GM23338 (cell line): Measurements from ENCODE around the gene EARS2. TPM values are rescaled to one million over a fixed set of nuclear protein-coding genes. Genes with fewer than 3 reads are reported as not detected.

Experiments
- ATAC-seq: fragments of 200-7000 bp; cut with Tn5 transposase; 3 replicates; pipeline ENCODE4 v1.9.1; 2020
- DNase-seq: peaks from one replicate; pipeline ENCODE4 v3.0.0-alpha.2; 2015; ENCODE audit warnings: low spot score
- H2AFZ ChIP-seq: fragments of 200-600 bp; sonication (generic); 2 replicates; pipeline ENCODE4 v1.8.0; 2016; ENCODE audit warnings: antibody characterized with exemption, mild to moderate bottlenecking, moderate library complexity
- H3F3A ChIP-seq: fragments of 200-600 bp; sonication (generic); replicated peaks from 2 replicates; pipeline ENCODE4 v1.8.0; 2017; ENCODE audit warnings: antibody characterized with exemption, mixed run types, low read depth
- H3K27ac ChIP-seq: fragments of 200-600 bp; sonication (generic); 2 replicates; pipeline ENCODE4 v1.6.1; 2016; ENCODE audit warnings: low read depth
- H3K27me3 ChIP-seq: fragments of 200-600 bp; sonication (generic); 2 replicates; pipeline ENCODE4 v1.8.0; 2016; ENCODE audit warnings: mild to moderate bottlenecking, mixed run types, moderate library complexity; ENCODE audit not compliant: insufficient read depth
- H3K36me3 ChIP-seq: fragments of 200-600 bp; sonication (generic); 2 replicates; pipeline ENCODE4 v1.8.0; 2016; ENCODE audit warnings: mild to moderate bottlenecking; ENCODE audit not compliant: insufficient read depth
- H3K4me1 ChIP-seq: fragments of 200-600 bp; sonication (generic); 2 replicates; pipeline ENCODE4 v1.8.0; 2016; ENCODE audit warnings: mild to moderate bottlenecking, moderate library complexity; ENCODE audit not compliant: insufficient read depth
- H3K4me2 ChIP-seq: fragments of 200-600 bp; sonication (generic); 2 replicates; pipeline ENCODE4 v1.7.1; 2017; ENCODE audit warnings: mixed run types
- H3K4me3 ChIP-seq: fragments of 200-600 bp; sonication (generic); 2 replicates; pipeline ENCODE4 v1.6.1; 2016; ENCODE audit warnings: mixed run types
- H3K79me2 ChIP-seq: fragments of 200-600 bp; sonication (generic); replicated peaks from 2 replicates; pipeline ENCODE4 v1.8.0; 2017; ENCODE audit warnings: mild to moderate bottlenecking; ENCODE audit not compliant: insufficient read depth
- H3K9me2 ChIP-seq: fragments of 200-600 bp; sonication (generic); 2 replicates; pipeline ENCODE4 v1.8.0; 2017; ENCODE audit not compliant: insufficient read depth
- H4K20me1 ChIP-seq: fragments of 200-600 bp; sonication (generic); replicated peaks from 2 replicates; pipeline ENCODE4 v1.8.0; 2017; ENCODE audit warnings: mild to moderate bottlenecking; ENCODE audit not compliant: insufficient read depth
- H3K27ac Mint-ChIP-seq: 2 replicates; pipeline ENCODE4 v1.8.0; 2020; ENCODE audit warnings: inconsistent platforms, mild to moderate bottlenecking, moderate library complexity, mixed read lengths
- H3K27me3 Mint-ChIP-seq: 3 replicates; pipeline ENCODE4 v1.8.0; 2022; ENCODE audit warnings: low read depth, mild to moderate bottlenecking, moderate library complexity, mixed read lengths, inconsistent platforms; ENCODE audit not compliant: insufficient read depth, poor library complexity
- H3K36me3 Mint-ChIP-seq: 3 replicates; pipeline ENCODE4 v1.8.0; 2021; ENCODE audit warnings: low read depth, mild to moderate bottlenecking, inconsistent platforms, moderate library complexity, mixed read lengths
- H3K4me1 Mint-ChIP-seq: 3 replicates; pipeline ENCODE4 v1.8.0; 2020; ENCODE audit warnings: mild to moderate bottlenecking, inconsistent platforms, mixed read lengths
- H3K4me3 Mint-ChIP-seq: 3 replicates; pipeline ENCODE4 v1.8.0; 2021; ENCODE audit warnings: moderate library complexity, mild to moderate bottlenecking, inconsistent platforms, mixed read lengths
- H3K9me3 Mint-ChIP-seq: 3 replicates; pipeline ENCODE4 v1.8.0; 2020; ENCODE audit warnings: moderate library complexity, mild to moderate bottlenecking, inconsistent platforms, mixed read lengths
- CREB1 ChIP-seq: fragments of 250-450 bp; sonication (Bioruptor Pico); IDR thresholded peaks from 2 replicates; pipeline ENCODE4 v1.5.0; 2020; ENCODE audit warnings: low read depth, mild to moderate bottlenecking, moderate library complexity
- EZH2 ChIP-seq: fragments of 200-600 bp; sonication (generic); IDR thresholded peaks from one replicate; pipeline ENCODE4 v1.8.0; 2017; ENCODE audit warnings: antibody characterized with exemption, mild to moderate bottlenecking, low read depth; ENCODE audit not compliant: unreplicated experiment
- EZH2phosphoT487 ChIP-seq: fragments of 200-600 bp; sonication (generic); IDR thresholded peaks from one replicate; pipeline ENCODE4 v1.8.1; 2018; ENCODE audit warnings: antibody characterized with exemption; ENCODE audit not compliant: unreplicated experiment
- NANOG ChIP-seq: IDR thresholded peaks from 2 replicates; pipeline ENCODE4 v1.6.1; 2016; ENCODE audit warnings: antibody characterized with exemption, borderline replicate concordance
- STAT1 ChIP-seq: IDR thresholded peaks from one replicate; pipeline ENCODE4 v1.6.1; 2016; ENCODE audit warnings: antibody characterized with exemption; ENCODE audit not compliant: unreplicated experiment
- ZNF114 ChIP-seq: fragments of 250-450 bp; sonication (Bioruptor Pico); IDR thresholded peaks from 2 replicates; pipeline ENCODE4 v1.5.0; 2020; ENCODE audit warnings: mild to moderate bottlenecking, moderate library complexity
- ZNF331 ChIP-seq: fragments of 250-450 bp; sonication (Bioruptor Pico); IDR thresholded peaks from 2 replicates; pipeline ENCODE4 v1.5.0; 2020; ENCODE audit warnings: low read depth, mild to moderate bottlenecking, moderate library complexity
- polyA plus RNA-seq: library from polyadenylated mRNA; unstranded; fragments of >200 nt; fragmentation: Nextera tagmentation; extraction: Ambion mirVana; gene quantifications from 2 replicates; pipeline ENCODE4 v1.2.1, GENCODE V29; 2016
- total RNA-seq: library from RNA; depleted of rRNA; stranded (reverse); fragments of >200 nt; shearing (Covaris generic); gene quantifications from 2 replicates; pipeline ENCODE4 v1.2.3, GENCODE V29; 2014
- TF ChIP-seq, protein P1 (sequence below): IDR thresholded peaks from 2 replicates; pipeline ENCODE4 v1.6.1; 2016; ENCODE audit warnings: antibody characterized with exemption
- TF ChIP-seq, protein P2 (sequence below): fragments of 250-450 bp; sonication (Bioruptor Pico); IDR thresholded peaks from 2 replicates; pipeline ENCODE4 v1.5.0; 2020; ENCODE audit warnings: mild to moderate bottlenecking, moderate library complexity
- TF ChIP-seq, protein P3 (sequence below): IDR thresholded peaks from one replicate; pipeline ENCODE4 v1.6.1; 2018; ENCODE audit warnings: antibody characterized with exemption; ENCODE audit not compliant: unreplicated experiment

The EARS2 gene
- total and polyA plus RNA-seq, 2 experiments from 2014 or later = 22.6 to 89.1 TPM

DNA sequence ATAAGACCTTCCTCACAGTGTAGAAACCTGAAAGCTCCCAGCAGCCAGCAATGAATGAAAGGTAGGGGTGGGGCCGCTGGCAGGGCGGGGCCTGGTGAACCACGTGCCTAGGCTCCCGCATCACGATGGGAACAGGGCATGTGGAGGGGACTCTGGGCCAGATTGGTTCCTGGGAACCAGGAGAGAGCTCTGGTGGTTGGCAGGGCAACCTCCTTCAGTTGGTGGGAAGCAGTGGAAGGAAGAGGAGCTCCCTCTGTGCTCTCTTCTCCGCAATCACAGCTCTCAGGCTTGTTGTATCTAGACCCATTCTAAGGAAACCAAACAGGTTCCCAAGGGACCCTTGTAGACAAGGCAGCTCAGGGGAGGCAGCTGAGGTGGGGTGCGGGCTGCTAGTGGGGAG is 57.3 kb downstream of the EARS2 start:
- Mint-ChIP-seq H3K9me3 (no peaks in the 10 kb centered on the region), H3K4me1 (peaks cover 31% of the 10 kb centered on the region), H3K27ac (no peak overlapping the region), H3K36me3 (peaks cover 18% of the 10 kb centered on the region), H3K27me3 (peaks cover 2% of the 10 kb centered on the region), H3K4me3 (no peak overlapping the region)
- no peak overlapping the region for H3K4me3 ChIP-seq
- H3F3A ChIP-seq = no peaks in the 10 kb centered on the region
- H3K4me1 ChIP-seq = peaks cover 22% of the 10 kb centered on the region; the same call in 1 of the 2 replicates
- H4K20me1 ChIP-seq = peaks cover 87% of the 10 kb centered on the region
- H3K9me2 ChIP-seq = no peaks in the 10 kb centered on the region
- DNase-seq = peak; percentile 66
- peaks cover 12% of the 10 kb centered on the region; the same call in 1 of the 2 replicates for H3K36me3 ChIP-seq
- H3K4me2 ChIP-seq = no peak overlapping the region
- H3K79me2 ChIP-seq = peaks cover 91% of the 10 kb centered on the region
- peak; percentile 79 for ATAC-seq
- H2AFZ ChIP-seq = no peak overlapping the region
- H3K27ac ChIP-seq = no peak overlapping the region
- TF ChIP-seq ZNF331 (CRISPR knock-in tag) = no peak
- no peak for TF ChIP-seq CREB1 (CRISPR knock-in tag)
- no peaks in the 10 kb centered on the region for H3K27me3 ChIP-seq

DNA sequence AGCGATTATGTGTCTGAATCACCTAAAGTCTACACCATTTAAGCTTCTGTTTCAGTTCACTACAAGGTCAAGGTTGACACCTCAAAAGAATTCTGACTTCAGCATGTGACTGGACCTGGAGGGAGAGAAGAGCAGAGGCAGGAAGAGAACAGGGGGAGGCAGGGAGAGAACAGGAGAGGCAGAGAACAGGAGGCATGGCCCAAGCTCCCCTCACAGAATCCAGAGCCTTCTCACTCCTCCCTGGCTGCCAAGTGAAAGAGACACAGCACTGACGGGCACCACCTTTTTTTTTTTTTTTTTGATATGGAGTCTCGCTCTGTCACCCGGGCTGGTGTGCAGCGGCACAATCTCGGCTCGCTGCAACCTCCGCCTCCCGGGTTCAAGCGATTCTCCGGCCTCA is 58.3 kb downstream of the EARS2 start:
- Mint-ChIP-seq H3K36me3 (peaks cover 27% of the 10 kb centered on the region), H3K4me3 (no peak overlapping the region; the same call in 2 of the 3 replicates), H3K27ac (no peak overlapping the region), H3K9me3 (no peaks in the 10 kb centered on the region), H3K27me3 (peaks cover 2% of the 10 kb centered on the region), H3K4me1 (peaks cover 27% of the 10 kb centered on the region)
- no peak overlapping the region for H2AFZ ChIP-seq
- no peak for DNase-seq
- peaks cover 81% of the 10 kb centered on the region for H3K79me2 ChIP-seq
- H3K36me3 ChIP-seq = peaks cover 19% of the 10 kb centered on the region
- ATAC-seq = no peak
- H3K4me1 ChIP-seq = peaks cover 21% of the 10 kb centered on the region; the same call in 1 of the 2 replicates
- H3K27ac ChIP-seq = no peak overlapping the region
- H3K4me2 ChIP-seq = no peak overlapping the region
- peaks cover 79% of the 10 kb centered on the region for H4K20me1 ChIP-seq
- no peaks in the 10 kb centered on the region for H3K27me3 ChIP-seq
- no peaks in the 10 kb centered on the region for H3F3A ChIP-seq
- no peaks in the 10 kb centered on the region for H3K9me2 ChIP-seq
- H3K4me3 ChIP-seq = no peak overlapping the region
- TF ChIP-seq EZH2phosphoT487 (no peak), NANOG (no peak), CREB1 (CRISPR knock-in tag) (no peak), ZNF114 (no peak), STAT1 (no peak), EZH2 (no peak), ZNF331 (CRISPR knock-in tag) (no peak)
- TF ChIP-seq, protein P1, sequence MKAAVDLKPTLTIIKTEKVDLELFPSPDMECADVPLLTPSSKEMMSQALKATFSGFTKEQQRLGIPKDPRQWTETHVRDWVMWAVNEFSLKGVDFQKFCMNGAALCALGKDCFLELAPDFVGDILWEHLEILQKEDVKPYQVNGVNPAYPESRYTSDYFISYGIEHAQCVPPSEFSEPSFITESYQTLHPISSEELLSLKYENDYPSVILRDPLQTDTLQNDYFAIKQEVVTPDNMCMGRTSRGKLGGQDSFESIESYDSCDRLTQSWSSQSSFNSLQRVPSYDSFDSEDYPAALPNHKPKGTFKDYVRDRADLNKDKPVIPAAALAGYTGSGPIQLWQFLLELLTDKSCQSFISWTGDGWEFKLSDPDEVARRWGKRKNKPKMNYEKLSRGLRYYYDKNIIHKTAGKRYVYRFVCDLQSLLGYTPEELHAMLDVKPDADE = no peak
- TF ChIP-seq, protein P2, sequence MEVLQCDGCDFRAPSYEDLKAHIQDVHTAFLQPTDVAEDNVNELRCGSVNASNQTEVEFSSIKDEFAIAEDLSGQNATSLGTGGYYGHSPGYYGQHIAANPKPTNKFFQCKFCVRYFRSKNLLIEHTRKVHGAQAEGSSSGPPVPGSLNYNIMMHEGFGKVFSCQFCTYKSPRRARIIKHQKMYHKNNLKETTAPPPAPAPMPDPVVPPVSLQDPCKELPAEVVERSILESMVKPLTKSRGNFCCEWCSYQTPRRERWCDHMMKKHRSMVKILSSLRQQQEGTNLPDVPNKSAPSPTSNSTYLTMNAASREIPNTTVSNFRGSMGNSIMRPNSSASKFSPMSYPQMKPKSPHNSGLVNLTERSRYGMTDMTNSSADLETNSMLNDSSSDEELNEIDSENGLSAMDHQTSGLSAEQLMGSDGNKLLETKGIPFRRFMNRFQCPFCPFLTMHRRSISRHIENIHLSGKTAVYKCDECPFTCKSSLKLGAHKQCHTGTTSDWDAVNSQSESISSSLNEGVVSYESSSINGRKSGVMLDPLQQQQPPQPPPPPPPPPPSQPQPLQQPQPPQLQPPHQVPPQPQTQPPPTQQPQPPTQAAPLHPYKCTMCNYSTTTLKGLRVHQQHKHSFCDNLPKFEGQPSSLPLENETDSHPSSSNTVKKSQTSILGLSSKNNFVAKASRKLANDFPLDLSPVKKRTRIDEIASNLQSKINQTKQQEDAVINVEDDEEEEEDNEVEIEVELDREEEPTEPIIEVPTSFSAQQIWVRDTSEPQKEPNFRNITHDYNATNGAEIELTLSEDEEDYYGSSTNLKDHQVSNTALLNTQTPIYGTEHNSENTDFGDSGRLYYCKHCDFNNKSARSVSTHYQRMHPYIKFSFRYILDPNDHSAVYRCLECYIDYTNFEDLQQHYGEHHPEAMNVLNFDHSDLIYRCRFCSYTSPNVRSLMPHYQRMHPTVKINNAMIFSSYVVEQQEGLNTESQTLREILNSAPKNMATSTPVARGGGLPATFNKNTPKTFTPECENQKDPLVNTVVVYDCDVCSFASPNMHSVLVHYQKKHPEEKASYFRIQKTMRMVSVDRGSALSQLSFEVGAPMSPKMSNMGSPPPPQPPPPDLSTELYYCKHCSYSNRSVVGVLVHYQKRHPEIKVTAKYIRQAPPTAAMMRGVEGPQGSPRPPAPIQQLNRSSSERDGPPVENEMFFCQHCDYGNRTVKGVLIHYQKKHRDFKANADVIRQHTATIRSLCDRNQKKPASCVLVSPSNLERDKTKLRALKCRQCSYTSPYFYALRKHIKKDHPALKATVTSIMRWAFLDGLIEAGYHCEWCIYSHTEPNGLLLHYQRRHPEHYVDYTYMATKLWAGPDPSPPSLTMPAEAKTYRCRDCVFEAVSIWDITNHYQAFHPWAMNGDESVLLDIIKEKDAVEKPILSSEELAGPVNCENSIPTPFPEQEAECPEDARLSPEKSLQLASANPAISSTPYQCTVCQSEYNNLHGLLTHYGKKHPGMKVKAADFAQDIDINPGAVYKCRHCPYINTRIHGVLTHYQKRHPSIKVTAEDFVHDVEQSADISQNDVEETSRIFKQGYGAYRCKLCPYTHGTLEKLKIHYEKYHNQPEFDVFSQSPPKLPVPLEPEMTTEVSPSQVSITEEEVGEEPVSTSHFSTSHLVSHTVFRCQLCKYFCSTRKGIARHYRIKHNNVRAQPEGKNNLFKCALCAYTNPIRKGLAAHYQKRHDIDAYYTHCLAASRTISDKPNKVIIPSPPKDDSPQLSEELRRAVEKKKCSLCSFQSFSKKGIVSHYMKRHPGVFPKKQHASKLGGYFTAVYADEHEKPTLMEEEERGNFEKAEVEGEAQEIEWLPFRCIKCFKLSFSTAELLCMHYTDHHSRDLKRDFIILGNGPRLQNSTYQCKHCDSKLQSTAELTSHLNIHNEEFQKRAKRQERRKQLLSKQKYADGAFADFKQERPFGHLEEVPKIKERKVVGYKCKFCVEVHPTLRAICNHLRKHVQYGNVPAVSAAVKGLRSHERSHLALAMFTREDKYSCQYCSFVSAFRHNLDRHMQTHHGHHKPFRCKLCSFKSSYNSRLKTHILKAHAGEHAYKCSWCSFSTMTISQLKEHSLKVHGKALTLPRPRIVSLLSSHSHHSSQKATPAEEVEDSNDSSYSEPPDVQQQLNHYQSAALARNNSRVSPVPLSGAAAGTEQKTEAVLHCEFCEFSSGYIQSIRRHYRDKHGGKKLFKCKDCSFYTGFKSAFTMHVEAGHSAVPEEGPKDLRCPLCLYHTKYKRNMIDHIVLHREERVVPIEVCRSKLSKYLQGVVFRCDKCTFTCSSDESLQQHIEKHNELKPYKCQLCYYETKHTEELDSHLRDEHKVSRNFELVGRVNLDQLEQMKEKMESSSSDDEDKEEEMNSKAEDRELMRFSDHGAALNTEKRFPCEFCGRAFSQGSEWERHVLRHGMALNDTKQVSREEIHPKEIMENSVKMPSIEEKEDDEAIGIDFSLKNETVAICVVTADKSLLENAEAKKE (CRISPR knock-in tag) = no peak
- TF ChIP-seq, protein P3, sequence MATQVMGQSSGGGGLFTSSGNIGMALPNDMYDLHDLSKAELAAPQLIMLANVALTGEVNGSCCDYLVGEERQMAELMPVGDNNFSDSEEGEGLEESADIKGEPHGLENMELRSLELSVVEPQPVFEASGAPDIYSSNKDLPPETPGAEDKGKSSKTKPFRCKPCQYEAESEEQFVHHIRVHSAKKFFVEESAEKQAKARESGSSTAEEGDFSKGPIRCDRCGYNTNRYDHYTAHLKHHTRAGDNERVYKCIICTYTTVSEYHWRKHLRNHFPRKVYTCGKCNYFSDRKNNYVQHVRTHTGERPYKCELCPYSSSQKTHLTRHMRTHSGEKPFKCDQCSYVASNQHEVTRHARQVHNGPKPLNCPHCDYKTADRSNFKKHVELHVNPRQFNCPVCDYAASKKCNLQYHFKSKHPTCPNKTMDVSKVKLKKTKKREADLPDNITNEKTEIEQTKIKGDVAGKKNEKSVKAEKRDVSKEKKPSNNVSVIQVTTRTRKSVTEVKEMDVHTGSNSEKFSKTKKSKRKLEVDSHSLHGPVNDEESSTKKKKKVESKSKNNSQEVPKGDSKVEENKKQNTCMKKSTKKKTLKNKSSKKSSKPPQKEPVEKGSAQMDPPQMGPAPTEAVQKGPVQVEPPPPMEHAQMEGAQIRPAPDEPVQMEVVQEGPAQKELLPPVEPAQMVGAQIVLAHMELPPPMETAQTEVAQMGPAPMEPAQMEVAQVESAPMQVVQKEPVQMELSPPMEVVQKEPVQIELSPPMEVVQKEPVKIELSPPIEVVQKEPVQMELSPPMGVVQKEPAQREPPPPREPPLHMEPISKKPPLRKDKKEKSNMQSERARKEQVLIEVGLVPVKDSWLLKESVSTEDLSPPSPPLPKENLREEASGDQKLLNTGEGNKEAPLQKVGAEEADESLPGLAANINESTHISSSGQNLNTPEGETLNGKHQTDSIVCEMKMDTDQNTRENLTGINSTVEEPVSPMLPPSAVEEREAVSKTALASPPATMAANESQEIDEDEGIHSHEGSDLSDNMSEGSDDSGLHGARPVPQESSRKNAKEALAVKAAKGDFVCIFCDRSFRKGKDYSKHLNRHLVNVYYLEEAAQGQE = no peak
